H1 (cell line): Measurements from ENCODE around the gene CAMTA1. TPM values are rescaled to one million over a fixed set of nuclear protein-coding genes. Genes with fewer than 3 reads are reported as not detected.

Experiments
- BRCA1 ChIP-seq: IDR thresholded peaks from 2 replicates; pipeline ENCODE4 v1.6.1; 2012; ENCODE audit warnings: low read depth, low read length, improper control_type of control experiment
- CEBPB ChIP-seq: IDR thresholded peaks from 2 replicates; pipeline ENCODE4 v1.6.1; 2012; ENCODE audit warnings: low read depth, low read length
- KDM4A ChIP-seq: IDR thresholded peaks from one replicate; pipeline ENCODE4 v1.7.1; 2012; ENCODE audit warnings: low read depth, mild to moderate bottlenecking, moderate library complexity, low read length, inconsistent platforms; ENCODE audit not compliant: severe bottlenecking
- MAFK ChIP-seq: IDR thresholded peaks from 2 replicates; pipeline ENCODE4 v1.6.1; 2012; ENCODE audit warnings: low read depth, mild to moderate bottlenecking, improper control_type of control experiment, low read length
- RAD21 ChIP-seq, 2 experiments: IDR thresholded peaks in 1 of 2; conservative IDR thresholded peaks in 1 of 2; 2 replicates each; pipeline ENCODE4 v1.6.1; 2011; ENCODE audit warnings: low read depth in 2 of 2, low read length in 2 of 2, improper control_type of control experiment in 1 of 2, inconsistent platforms in 1 of 2, mild to moderate bottlenecking in 1 of 2, moderate library complexity in 1 of 2
- RFX5 ChIP-seq: IDR thresholded peaks from 2 replicates; pipeline ENCODE4 v1.6.1; 2011; ENCODE audit warnings: low read depth, low read length, improper control_type of control experiment, borderline replicate concordance
- TCF12 ChIP-seq: IDR thresholded peaks from 2 replicates; pipeline ENCODE4 v1.6.1; 2011; ENCODE audit warnings: low read depth, mild to moderate bottlenecking, low read length
- polyA plus RNA-seq, 7 experiments: library from polyadenylated mRNA; depleted of rRNA in 3 of 7; stranded (reverse) in 5 of 7; unstranded in 2 of 7; fragments of >200 nt in 5 of 7; fragments of 200-250 nt in 2 of 7; gene quantifications; 1 replicate in 5 of 7; 2 replicates in 1 of 7; 4 replicates in 1 of 7; pipeline versions ENCODE4 v1.2.1 to v1.2.3, GENCODE V29; 2011 to 2013; ENCODE audit warnings: missing spikeins in 2 of 7, mixed read lengths in 2 of 7
- total RNA-seq: library from RNA; stranded (reverse); fragmentation: NEBNext Ultra II Directional; extraction: Animal tissue kit (Norgen Biotek cat#: 25700); gene quantifications from 2 replicates; pipeline ENCODE4 v1.2.1, GENCODE V29; 2021

Gene CAMTA1
- total and polyA plus RNA-seq, 2 of the 8 experiments (the other 6 are each of a cell fraction or from before 2014, with no cell fraction given), result 65.0 to 119 TPM

- no peak for TF ChIP-seq CEBPB
- TF ChIP-seq BRCA1, result no peak
- no peak for TF ChIP-seq MAFK
- peak; percentile 84 for TF ChIP-seq KDM4A
- no peak for TF ChIP-seq RAD21 (IDR thresholded peaks at IDR 0.05 in 1 of 2, conservative IDR thresholded peaks at IDR 0.05 in 1 of 2; ENCODE audit: low read depth in 2 of 2, low read length in 2 of 2)
- TF ChIP-seq TCF12, result no peak
- TF ChIP-seq RFX5, result 0 out of 2 replicates have a peak, but pooled peaks have one; percentile 14
- TF ChIP-seq, all 59 proteins: peak for 8
Observed at GRCh38 chr1:6961905-6962477, 176.7 kb downstream of the CAMTA1 start (continued).
